Motor neuron (in vitro differentiated cells): ENCODE data around the gene OSBPL2. TPM values are rescaled to one million over a fixed set of nuclear protein-coding genes. Genes with fewer than 3 reads are reported as not detected.
A peak's percentile ranks its signal among the peaks of the same experiment; 100 is the strongest.

Source experiments
- ATAC-seq, 8 experiments: fragments of 200-7000 bp; cut with Tn5 transposase; replicated peaks in 6 of 8; 2 replicates each; pipeline ENCODE4 v1.8.0; 2021; ENCODE audit warnings: mild to moderate bottlenecking in 8 of 8, moderate library complexity in 8 of 8
- H3K27ac ChIP-seq, 2 donors: fragments of 250-450 bp; sonication (Bioruptor Pico); 2 replicates each; pipeline ENCODE4 v1.9.0; 2021; ENCODE audit warnings: antibody characterized with exemption in 2 of 2, mild to moderate bottlenecking in 2 of 2, moderate library complexity in 1 of 2
- H3K4me1 ChIP-seq, 2 donors: fragments of 250-450 bp; sonication (Bioruptor Pico); replicated peaks in 1 of 2; 2 replicates each; pipeline ENCODE4 v1.6.1; 2021; ENCODE audit warnings: antibody characterized with exemption in 2 of 2, mild to moderate bottlenecking in 2 of 2, moderate library complexity in 1 of 2
- H3K4me3 ChIP-seq, 5 donors: fragments of 250-450 bp; sonication (Bioruptor Pico); 2 replicates each; pipeline ENCODE4 v1.9.0; 2021; ENCODE audit warnings: antibody characterized with exemption in 5 of 5, mild to moderate bottlenecking in 5 of 5, moderate library complexity in 4 of 5
- WGBS, 10 experiments: fragments of 450-650 bp; shearing (Covaris generic); methylation state at CpG; one replicate each; pipeline ENCODE4 v1.0.0; 2022; 5-methylcytosine and 5-hydroxymethylcytosine counted together
- in situ Hi-C, 9 experiments: fragments of 400-800 bp; cut with MboI; loops; one replicate each; pipeline ENCODE4 v1.15.0; 2021; ENCODE audit warnings: low sequenced_read_pairs in 9 of 9, low pct_unique_long_range_greater_than_20kb in 2 of 9; ENCODE audit not compliant: unreplicated experiment in 9 of 9
- total RNA-seq, 8 experiments: library from RNA; unstranded; fragments of 300-600 nt; gene quantifications; 2 replicates each; pipeline versions ENCODE4 v1.2.3 to v1.2.4, GENCODE V29; 2022

Gene OSBPL2
- total RNA-seq, 8 experiments from 2014 or later = 22.4 to 33.4 (median 26.6) TPM

DNA sequence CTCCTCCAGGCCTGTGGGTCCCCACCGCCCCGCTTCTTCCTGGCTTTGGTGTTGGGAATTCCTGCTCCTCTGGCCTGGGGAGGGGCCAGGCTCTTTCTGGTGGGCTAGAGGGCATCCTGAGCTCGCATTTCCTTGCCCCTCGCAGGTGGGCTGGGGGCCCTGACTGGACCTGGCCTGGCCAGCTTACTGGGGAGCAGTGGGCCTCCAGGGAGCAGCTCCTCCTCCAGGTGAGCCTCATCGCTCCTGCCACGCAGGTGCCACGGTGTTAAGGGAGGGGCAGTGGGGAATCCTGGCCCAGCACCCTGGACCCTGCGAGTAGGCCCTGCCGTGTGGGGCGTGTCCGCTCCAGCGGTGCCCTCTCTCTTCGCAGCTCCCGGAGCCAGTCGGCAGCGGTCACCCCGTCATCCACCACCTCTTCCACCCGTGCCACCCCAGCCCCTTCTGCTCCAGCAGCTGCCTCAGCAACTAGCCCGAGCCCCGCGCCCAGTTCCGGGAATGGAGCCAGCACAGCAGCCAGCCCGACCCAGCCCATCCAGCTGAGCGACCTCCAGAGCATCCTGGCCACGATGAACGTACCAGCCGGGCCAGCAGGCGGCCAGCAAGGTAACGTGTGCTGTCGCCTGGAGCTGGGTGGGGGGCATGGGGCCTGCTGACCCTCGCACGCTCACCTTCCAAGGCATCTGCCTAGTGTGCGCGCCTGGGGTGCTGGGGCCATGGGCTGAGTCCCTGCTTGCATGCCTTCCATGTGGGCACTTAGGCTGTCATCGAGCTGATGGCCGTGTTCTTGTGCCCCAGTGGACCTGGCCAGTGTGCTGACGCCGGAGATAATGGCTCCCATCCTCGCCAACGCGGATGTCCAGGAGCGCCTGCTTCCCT is 69.1 kb downstream of the OSBPL2 start:
- Histone ChIP-seq H3K27ac (no peak overlapping the region), H3K4me1 (peaks cover 9 to 12% of the 10 kb centered on the region in 2 donors), H3K4me3 (no peak overlapping the region)
- in situ Hi-C loops = loop anchor here in 1 of 9 experiments (10.0 kb wide), 1 partner anchor 77 kb away; the partner anchor contains the start of gene RPS21
- WGBS, 10 experiments = 80 to 100% (median 95%) methylated on average over 1 to 16 of the region's 42 CpGs; no CpG with 5 or more reads in 7 of the 10 experiments
- ATAC-seq = no peak

DNA sequence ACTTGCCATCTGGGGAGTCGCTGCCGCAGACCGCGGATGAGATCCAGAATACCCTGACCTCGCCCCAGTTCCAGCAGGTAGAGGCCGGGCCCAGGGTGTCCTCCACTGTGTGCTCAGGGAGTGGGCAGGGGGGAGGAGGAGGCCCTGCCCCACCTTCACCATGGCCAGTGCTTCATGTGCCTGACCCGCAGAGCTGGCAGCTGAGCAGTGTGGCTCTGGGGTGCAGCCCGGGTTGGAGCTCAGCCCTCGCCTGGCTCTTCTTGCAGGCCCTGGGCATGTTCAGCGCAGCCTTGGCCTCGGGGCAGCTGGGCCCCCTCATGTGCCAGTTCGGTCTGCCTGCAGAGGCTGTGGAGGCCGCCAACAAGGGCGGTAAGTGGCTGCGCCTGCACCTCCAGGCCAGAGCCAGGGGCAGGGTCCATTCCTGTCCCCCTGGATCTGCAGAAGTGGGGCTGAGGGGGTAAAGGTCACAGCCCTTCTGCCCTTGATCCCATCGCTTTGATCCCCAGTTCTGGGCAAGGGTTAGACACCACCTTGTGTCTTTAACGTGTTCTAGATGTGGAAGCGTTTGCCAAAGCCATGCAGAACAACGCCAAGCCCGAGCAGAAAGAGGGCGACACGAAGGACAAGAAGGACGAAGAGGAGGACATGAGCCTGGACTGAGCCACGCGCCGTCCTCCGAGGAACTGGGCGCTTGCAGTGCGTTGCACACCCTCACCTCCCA is 69.9 kb downstream of the OSBPL2 start:
- ATAC-seq = no peak
- Histone ChIP-seq H3K4me3 (no peak overlapping the region), H3K4me1 (peaks cover 9 to 12% of the 10 kb centered on the region in 2 donors), H3K27ac (no peak overlapping the region)
- in situ Hi-C loops = loop anchor here in 1 of 9 experiments (10.0 kb wide), 1 partner anchor 77 kb away; the partner anchor contains the start of gene RPS21
- 83 to 100% (median 89%) methylated on average over 1 to 11 of the region's 29 CpGs; no CpG with 5 or more reads in 3 of the 10 experiments for WGBS, 10 experiments

DNA sequence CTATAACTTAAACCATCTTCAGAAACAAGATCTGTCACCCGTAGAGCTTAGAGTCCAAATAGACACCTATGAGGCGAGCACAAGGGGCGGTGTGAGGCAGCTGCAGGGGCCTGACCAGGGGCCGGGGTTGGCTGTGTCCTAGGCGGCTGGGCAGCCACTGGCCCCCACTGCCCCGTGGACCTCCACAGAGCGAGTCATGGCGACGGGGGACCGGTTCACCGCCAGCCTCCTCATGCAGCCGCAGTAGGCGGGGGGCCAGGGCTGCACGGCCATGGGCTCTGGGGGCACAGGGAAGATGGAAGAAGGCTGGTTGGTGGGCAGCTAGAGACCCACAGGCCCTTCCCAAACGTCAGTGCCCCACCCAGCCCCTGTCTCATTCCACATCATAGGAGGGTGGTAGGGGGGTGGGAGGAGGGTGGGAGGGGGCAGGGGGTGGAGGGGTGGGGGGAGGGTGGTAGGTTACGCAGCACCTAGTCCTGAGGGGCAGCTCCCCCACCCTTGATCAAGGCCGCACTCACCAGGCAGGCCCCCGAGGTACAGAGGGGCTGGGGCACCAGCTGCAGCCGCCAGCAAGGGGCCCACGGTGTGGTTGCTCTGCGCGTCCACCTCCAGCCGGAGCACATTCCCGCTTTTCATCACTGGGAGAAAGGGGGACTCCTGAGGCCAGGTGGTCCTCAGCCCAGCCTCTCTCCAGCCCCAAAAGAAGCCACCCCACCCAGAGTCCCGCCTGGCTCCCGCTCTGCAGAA is 71.0 kb downstream of the OSBPL2 start:
- in situ Hi-C loops = loop anchor here in 1 of 9 experiments (10.0 kb wide), 1 partner anchor 75 kb away; the partner anchor contains the start of gene RPS21

DNA sequence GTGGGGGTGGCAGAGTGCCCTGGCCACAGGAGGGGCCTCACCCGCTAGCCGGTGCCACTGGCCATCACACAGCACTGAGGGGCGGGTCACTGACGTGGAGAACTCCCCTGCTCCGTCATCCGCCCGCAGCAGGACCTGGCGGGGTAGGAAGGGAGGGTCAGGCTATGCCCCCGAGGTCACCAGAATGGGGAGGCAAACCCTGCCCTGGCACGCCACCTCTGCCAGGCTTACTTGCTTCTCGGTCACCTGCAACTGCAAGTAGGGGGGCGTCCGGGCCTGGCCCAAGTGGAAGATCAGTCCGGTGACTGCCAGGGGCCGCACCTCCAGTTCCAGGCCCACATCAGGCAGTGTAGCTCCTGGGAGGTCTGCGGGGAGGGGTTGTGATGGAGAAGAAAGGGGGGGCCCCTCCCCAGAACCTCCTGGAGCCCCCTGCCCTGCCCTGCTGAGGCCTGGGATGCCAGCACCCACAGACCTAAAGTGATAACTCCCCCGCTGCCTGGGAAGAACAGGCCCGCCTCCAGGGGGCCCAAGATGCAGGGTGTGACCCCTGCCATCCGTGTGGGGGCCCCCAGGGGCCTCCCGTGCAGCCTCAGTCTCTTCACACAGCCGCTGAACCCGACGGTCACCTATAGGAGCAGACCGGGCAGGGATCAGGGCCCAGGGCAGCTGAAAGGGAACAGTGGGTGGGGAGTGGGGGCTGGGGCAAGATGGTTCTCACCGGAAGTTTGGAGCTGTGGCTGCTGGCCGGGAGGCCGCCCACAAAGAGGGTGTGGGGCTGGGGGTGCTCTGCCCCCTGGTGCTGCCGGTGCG is 71.8 kb downstream of the OSBPL2 start:
- WGBS, 10 experiments = 50 to 90% (median 80%) methylated on average over 1 to 2 of the region's 29 CpGs; no CpG with 5 or more reads in 7 of the 10 experiments
- H3K27ac ChIP-seq = no peak overlapping the region
- in situ Hi-C loops = loop anchor here in 1 of 9 experiments (10.0 kb wide), 1 partner anchor 75 kb away; the partner anchor contains the start of gene RPS21
- H3K4me3 ChIP-seq = no peak overlapping the region
- no peaks in the 10 kb centered on the region for H3K4me1 ChIP-seq
- ATAC-seq = peak in 3 of 8 experiments; percentile 5 to 22 (median 13)

More for the DNA sequence above, 71.0 kb downstream of the OSBPL2 start:
- WGBS, 10 experiments = 66 to 100% (median 94%) methylated on average over 1 to 4 of the region's 26 CpGs; no CpG with 5 or more reads in 4 of the 10 experiments
- Histone ChIP-seq H3K4me1 (peaks cover 3 to 6% of the 10 kb centered on the region in 2 donors), H3K27ac (no peak overlapping the region), H3K4me3 (no peak overlapping the region)
- ATAC-seq = no peak

DNA sequence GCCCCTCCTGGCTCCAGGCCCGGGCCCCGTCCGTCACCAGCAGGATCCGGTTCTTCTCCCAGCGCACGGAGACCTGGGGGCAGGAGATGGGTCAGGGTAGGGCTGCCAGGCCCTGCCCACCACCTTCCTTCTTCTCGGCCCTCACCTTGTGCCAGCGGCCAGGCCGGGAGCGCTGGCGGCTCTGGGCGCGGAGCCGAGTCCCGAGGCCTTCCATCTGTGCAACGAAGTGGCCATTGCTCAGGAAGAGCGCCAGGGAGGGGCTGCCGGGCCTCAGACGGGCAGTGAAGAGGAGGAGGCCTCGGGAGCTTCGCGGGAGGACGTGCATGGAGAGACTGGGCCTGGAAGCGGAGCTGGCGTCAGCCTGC is 72.4 kb downstream of the OSBPL2 start:
- no peak overlapping the region for H3K27ac ChIP-seq
- no peak for ATAC-seq
- no peaks in the 10 kb centered on the region for H3K4me1 ChIP-seq
- WGBS, 10 experiments = 40 to 100% (median 87%) methylated on average over 1 to 9 of the region's 25 CpGs; no CpG with 5 or more reads in 7 of the 10 experiments
- no peak overlapping the region for H3K4me3 ChIP-seq
- in situ Hi-C loops = no loop called here

DNA sequence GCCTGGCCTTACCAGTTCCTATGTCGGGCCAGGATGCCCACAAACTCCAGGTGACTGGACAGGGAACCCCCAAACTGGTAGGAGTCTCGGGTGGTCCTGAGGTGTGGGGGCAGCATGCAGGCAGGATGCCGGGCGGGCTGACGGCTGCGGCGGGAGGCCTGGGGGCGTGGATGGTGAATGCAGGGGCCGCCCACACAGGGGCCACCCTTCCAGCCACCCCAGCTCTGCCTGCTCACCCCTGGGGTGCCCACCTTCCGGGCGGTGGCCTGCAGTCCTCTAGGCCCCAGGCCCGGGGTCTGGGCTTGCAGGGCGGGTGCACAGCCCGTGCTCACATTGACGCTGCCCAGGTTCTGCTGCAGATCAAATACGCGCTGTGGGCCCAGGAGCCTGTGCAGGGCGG is 72.8 kb downstream of the OSBPL2 start:
- no peak overlapping the region for H3K27ac ChIP-seq
- in situ Hi-C loops = no loop called here
- ATAC-seq = no peak
- WGBS, 10 experiments = no CpG with 5 or more reads among the region's 18 CpGs
- no peak overlapping the region for H3K4me3 ChIP-seq
- H3K4me1 ChIP-seq = no peaks in the 10 kb centered on the region

DNA sequence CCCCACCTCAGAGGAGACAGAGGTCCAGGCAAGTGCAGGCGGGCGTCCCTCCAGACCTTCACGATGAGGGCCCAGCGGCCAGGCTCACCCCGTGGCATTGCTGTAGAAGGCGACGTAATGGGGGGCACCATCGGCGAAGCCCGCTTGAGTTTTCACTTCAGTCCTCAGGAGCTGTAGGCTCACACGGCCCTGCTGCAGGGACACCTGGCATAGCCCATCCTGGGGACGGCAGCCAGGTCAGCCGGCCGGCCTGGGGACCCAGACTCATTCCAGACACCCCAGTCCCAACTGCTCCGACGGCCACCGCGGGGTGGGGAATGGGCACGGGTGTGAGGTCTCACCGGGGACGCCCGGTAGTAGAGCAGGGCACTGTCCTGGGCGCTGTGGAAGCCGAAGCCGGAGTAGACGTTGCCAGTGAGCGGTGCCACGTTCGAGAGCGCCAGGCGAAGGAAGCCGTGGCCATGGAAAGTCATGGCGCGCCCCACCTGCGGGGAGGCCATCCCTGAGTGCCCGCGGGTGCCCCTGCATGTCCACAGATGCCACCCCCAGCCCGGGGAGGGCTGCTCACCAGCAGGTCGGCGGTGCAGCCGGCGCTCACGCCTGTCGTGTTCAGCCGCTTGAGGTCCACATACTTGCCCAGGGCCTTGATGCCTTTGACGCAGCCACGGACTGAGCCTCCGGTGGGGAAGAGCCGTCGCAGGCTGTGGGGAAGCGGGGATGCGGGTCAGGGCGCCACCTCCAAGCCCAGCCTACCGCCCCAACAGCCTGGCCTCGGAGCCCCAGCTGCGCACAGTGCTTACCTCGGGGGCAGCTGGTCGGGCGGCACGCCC is 73.7 kb downstream of the OSBPL2 start:
- in situ Hi-C loops = no loop called here
- WGBS, 10 experiments = 87 to 100% (median 90%) methylated on average over 1 to 15 of the region's 60 CpGs; no CpG with 5 or more reads in 7 of the 10 experiments
- Histone ChIP-seq H3K4me3 (no peak overlapping the region), H3K4me1 (no peaks in the 10 kb centered on the region), H3K27ac (no peak overlapping the region)
- ATAC-seq = no peak

DNA sequence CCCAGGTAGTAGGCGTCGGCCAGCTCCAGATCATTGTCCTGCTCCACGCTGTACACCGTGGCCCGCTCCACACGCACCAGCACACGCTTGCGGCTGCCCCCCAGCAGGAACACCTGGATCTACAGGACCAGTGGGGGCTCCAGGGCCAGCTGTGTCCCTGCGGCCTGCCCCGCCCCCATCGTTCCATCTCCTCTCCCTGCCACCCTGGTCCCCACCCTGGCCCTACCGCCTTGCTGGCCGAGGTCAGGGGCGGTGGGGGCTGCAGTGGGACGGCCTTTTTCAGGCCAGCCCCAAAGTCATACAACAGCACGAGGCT is 74.3 kb downstream of the OSBPL2 start:
- Histone ChIP-seq H3K4me1 (no peaks in the 10 kb centered on the region), H3K27ac (no peak overlapping the region), H3K4me3 (no peak overlapping the region)
- in situ Hi-C loops = no loop called here
- no peak for ATAC-seq
- no CpG with 5 or more reads among the region's 16 CpGs for WGBS, 10 experiments

DNA sequence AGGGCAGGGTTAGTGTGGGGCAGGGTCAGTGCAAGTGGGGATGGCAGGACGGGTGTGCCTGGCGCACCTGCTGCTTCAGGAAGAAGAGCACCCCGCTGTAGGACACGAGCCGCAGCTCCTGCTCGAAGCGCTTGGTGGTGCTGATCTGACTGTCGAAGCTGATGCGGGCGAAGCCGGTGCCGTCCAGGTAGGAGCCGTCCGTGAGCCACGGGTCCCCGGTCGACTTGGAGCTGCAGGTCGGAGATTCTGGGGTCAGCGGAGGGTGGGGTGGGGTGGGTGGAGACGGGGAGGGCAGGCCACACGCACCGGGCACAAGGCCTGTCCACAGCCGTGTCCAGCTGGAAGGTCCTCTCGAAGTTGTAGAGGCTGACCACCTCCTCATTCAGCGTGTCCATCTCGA is 74.7 kb downstream of the OSBPL2 start:
- Histone ChIP-seq H3K4me1 (no peaks in the 10 kb centered on the region), H3K4me3 (no peak overlapping the region), H3K27ac (no peak overlapping the region)
- in situ Hi-C loops = no loop called here
- no peak for ATAC-seq
- 100% methylated on average over 1 of the region's 26 CpGs; no CpG with 5 or more reads in 9 of the 10 experiments for WGBS, 10 experiments

DNA sequence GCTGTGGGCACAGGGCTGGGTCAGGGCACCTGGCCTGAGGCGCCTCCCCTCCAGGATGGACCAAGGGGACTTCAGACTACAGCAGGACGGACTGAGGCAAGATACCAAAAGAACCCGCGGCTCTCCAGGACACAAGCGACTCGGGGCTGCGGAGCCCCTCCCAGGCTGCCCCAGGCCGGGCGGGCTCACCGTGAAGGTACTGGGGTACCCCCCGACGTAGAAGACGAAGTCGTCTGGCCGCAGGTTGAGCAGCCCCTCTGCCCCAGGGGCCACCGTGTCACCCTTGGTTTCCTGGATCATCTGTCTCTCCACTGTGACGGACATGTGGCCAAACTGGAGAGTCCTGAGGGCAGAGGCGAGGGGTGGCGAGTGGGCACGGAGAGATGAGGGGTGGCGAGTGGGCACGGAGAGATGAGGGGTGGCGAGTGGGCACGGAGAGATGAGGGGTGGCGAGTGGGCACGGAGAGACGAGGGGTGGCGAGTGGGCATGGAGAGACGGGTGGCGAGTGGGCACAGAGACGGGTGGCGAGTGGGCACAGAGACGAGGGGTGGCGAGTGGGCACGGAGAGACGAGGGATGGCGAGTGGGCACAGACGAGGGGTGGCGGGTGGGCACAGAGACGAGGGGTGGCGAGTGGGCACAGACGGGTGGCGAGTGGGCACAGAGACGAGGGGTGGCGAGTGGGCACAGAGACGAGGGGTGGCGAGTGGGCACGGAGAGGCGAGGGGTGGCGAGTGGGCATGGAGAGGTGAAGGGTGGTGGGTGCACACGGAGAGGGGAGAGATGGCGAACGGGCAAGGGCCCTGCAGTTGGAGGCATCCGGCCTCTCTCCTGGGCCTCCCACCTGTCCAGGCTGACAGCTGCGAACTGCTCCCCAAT is 75.4 kb downstream of the OSBPL2 start:
- 93% methylated on average over 3 of the region's 55 CpGs; no CpG with 5 or more reads in 9 of the 10 experiments for WGBS, 10 experiments
- Histone ChIP-seq H3K27ac (no peak overlapping the region), H3K4me1 (no peaks in the 10 kb centered on the region), H3K4me3 (no peak overlapping the region)
- ATAC-seq = no peak
- in situ Hi-C loops = no loop called here

DNA sequence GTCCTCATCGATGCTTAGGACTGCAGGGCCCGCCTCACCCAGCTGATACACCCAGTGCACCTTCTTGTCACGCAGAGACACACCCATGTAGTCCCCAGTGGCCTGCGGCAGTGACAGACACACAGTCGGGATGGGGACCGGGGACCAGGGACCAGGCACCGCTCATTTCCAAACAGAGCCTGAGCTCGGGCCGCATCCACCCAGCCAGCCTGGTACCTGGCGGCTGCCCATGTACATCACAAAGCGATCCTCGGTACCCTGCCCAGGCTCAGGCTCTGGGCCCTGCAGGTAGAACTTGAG is 76.0 kb downstream of the OSBPL2 start:
- H3K4me3 ChIP-seq = no peak overlapping the region
- no peaks in the 10 kb centered on the region for H3K4me1 ChIP-seq
- 84 to 94% (median 90%) methylated on average over 2 to 5 of the region's 12 CpGs; no CpG with 5 or more reads in 7 of the 10 experiments for WGBS, 10 experiments
- ATAC-seq = no peak
- no peak overlapping the region for H3K27ac ChIP-seq
- in situ Hi-C loops = no loop called here
